Measurements from ENCODE around the gene PCDHA3. TPM values are rescaled to one million over a fixed set of nuclear protein-coding genes. Genes with fewer than 3 reads are reported as not detected.
"Not testable (repeated sequence)": the region's sequence is repeated elsewhere in the genome, so short reads cannot be mapped to it uniquely, and the experiment has no call there.

The PCDHA3 gene
- polyA plus RNA-seq, result under 1 TPM; 0.11 to 0.52 (median 0.12) TPM

DNA sequence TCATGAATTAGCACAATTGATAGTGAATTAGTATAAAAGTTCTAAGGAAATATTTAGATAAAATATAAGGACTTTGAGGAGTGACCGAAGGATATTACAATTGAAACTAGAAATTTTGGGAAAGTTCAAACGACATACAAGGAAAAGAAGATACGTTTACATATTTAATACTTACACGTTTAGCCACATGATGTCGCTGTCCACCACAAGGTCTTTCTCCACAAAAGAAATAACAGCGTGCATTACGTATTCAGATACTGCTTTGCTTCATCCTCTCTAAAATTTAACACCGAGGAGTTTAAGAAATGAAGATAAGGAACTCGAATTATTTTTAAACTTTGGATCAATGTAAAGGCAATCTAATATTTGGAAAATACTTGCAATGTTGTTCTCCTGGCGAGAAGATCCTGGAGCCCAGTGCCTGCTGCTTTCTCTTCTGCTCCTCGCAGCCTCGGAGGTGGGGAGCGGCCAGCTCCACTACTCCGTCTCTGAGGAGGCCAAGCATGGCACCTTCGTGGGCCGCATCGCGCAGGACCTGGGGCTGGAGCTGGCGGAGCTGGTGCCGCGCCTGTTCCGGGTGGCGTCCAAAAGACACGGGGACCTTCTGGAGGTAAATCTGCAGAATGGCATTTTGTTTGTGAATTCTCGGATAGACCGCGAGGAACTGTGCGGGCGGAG, at the start of gene PCDHA3:
Gene PCDHA3 (plus strand): TSS at position 242 of the 678 bp plus-strand sequence.
- WGBS, 3 donors, result 14 to 17% (median 14%) methylated on average over 29 of the region's 29 CpGs
- H3K27ac ChIP-seq (ENCODE audit: low read depth, low read length), result no peak within 1 kb of the TSS

DNA sequence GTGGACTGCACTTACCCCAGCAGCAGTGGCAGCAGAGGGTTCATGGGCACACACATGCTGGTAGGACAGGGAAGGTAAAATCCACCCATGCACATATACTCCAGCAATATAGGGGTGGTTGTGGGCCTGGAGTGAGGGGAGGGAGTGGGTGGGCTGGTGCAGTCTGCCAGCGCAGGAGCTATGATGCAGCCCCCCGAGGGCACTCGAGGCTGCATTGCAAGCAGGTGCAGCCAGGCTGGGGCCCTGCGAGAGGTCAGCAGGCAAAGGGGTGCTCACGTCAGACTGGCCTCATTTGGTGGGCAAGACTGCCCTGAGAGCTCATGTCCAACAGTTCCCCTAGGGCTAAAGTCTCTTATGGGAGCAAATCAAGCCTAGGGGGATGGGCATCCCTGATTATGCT, 47.3 kb upstream of the PCDHA3 start:
- WGBS, 3 donors, result 73 to 87% (median 85%) methylated on average over 5 of the region's 5 CpGs
- no peak overlapping the region for H3K27ac ChIP-seq (ENCODE audit: low read depth, low read length)

DNA sequence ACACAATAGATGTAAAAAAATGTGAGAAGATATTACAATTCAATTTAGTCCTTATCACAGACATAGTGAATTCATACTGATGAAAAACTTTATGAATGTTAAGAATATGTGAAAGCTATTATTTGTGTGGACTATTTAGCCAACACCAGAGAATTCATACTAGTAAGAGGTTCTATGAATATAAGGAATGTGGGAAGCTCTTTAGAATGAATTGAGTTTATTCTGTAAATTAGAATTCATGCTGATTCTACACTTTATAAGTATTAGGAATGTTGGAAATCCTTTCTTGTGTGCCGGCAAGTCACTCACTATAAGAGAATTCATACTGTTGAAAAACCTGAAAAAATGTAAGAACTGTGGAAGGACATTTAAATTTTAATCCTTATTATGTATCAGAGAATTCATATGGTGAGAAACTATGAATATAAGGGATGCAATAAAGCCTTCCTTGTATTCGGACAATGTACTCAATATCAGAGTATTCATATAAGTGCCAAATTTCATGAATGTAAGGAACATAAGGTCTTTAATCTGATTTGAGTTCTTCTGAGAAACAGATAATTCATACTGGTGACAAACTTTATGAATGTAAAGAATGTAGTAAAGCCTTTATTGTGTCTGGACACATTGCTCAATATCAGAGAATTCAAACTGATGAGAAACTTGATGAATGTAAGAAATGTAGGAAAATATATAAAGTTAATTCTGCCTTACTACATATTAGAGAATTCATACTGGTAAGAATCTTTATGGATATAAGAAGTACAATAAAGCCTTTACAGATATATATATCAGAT, 36.5 kb upstream of the PCDHA3 start:
- no peak overlapping the region for H3K27ac ChIP-seq (ENCODE audit: low read depth, low read length)
- WGBS, 3 donors, result 84% methylated on average over 2 of the region's 2 CpGs

DNA sequence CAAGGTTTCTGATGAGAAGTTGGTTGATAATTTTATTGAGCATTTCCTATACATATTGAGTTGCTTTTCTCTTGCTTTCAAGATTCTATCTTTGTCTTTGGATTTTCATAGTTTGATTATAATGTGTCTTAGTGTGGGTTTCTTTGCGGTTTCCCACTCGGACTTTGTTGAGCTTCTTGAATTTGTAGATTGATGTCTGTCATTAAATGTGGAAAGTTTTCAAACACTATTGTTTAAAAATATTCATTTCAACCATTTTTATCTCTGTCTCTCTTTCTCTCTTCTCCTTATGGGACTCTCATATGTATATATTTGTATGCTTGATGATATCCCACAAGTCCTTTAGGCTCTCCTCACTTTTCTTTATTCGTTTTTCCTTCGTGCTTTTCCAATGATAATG, 33.4 kb upstream of the PCDHA3 start:
- no peak overlapping the region for H3K27ac ChIP-seq (ENCODE audit: low read depth, low read length)
- 74 to 89% (median 87%) methylated on average over 4 of the region's 4 CpGs for WGBS, 3 donors

DNA sequence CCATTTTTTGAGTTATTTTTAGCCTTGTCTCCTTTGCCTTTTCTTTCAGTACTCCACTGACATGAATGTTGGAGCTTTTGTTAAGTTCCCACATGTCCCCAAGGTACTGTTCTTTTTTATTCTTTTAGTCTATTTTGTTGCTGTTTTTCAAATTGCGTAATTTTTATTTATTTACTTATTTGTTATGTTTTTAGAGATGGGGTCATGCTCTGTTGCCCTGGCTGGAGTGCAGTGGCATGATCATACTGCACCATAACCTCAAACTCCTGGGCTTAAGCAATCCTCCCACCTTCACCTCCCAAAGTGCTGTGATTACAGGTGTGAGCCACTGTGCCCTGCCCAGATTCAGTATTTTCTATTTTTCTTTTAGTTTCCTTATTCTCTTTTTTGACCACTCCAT, 20.3 kb upstream of the PCDHA3 start:
- no peak overlapping the region for H3K27ac ChIP-seq (ENCODE audit: low read depth, low read length)
- WGBS, 3 donors, result 79 to 88% (median 86%) methylated on average over 1 of the region's 1 CpG

DNA sequence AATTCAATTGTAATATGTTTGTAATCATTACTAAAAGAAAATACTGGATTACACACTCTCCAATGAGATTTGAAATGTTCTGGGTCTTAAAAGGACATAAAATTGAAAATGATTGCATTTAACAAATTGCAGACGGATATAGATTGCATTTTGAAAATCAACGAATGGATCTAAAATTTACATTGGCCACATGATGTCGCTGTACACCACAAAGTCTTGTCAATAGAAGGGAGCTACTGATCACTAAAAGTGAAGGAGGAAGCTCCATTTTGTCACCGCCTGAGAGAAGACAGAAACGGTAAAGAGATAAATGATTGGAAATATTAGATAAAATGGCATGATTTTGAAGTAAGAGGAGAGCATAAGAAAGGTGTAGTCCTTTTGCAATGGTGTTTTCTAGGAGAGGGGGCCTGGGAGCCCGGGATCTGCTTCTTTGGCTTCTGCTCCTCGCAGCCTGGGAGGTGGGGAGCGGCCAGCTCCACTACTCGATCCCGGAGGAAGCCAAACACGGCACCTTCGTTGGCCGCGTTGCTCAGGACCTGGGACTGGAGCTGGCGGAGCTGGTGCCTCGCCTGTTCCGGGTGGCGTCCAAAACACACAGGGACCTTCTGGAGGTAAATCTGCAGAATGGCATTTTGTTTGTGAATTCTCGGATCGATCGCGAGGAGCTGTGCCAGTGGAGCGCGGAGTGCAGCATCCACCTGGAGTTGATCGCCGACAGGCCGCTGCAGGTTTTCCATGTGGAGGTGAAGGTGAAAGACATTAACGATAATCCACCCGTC, 14.8 kb upstream of the PCDHA3 start, which contains the start of gene PCDHA1:
Gene PCDHA1 (plus strand): TSS at position 236 of the 782 bp plus-strand sequence.
- no peak within 1 kb of the TSS for H3K27ac ChIP-seq (ENCODE audit: low read depth, low read length)
- 15 to 20% (median 17%) methylated on average over 29 of the region's 29 CpGs for WGBS, 3 donors

DNA sequence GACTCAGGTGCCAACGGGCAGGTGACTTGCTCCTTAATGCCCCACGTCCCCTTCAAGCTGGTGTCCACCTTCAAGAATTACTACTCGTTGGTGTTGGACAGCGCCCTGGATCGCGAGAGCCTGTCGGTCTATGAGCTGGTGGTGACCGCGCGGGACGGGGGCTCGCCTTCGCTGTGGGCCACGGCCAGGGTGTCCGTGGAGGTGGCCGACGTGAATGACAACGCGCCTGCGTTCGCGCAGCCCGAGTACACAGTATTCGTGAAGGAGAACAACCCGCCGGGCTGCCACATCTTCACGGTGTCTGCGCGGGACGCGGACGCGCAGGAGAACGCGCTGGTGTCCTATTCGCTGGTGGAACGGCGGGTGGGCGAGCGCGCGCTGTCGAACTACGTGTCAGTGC, 13.4 kb upstream of the PCDHA3 start:
- not testable (repeated sequence) for H3K27ac ChIP-seq (ENCODE audit: low read depth, low read length)
- WGBS, 3 donors, result 29 to 37% (median 35%) methylated on average over 44 of the region's 44 CpGs

DNA sequence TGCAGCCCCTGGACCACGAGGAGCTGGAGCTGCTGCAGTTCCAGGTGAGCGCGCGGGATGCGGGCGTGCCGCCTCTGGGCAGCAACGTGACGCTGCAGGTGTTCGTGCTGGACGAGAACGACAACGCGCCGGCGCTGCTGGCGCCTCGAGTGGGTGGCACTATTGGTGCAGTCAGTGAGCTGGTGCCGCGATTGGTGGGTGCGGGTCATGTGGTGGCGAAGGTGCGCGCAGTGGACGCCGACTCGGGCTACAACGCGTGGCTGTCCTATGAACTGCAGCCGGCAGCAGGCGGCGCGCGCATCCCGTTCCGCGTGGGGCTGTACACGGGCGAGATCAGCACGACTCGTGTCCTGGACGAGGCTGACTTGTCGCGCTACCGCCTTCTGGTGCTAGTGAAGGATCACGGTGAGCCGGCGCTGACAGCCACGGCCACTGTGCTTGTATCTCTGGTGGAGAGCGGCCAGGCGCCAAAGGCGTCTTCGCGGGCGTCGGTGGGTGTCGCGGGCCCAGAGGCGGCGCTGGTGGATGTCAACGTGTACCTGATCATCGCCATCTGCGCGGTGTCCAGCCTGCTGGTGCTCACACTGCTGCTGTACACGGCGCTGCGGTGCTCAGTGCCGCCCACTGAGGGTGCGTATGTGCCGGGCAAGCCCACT, 12.9 kb upstream of the PCDHA3 start:
- WGBS, 3 donors, result 31 to 36% (median 34%) methylated on average over 67 to 70 of the region's 70 CpGs
- H3K27ac ChIP-seq (ENCODE audit: low read depth, low read length), result not testable (repeated sequence)

DNA sequence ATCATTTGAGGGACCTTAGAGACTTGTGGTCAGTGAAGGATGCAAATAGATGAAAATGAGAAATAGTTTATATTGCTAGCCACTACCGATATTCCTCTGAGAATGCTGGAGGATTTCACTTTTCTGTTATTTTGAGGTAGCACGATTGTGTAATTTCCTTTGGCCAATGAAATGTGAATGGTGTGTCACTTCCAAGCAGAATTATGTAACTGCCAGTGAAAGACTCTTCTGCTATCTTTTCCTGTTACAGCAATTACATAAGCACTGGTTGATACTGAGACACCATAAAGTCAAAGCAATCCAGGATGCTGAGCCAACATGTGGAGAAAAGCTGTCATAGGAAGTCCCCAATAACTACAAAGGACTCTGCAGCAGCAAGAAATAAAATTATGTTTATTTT, 9.8 kb upstream of the PCDHA3 start:
- H3K27ac ChIP-seq (ENCODE audit: low read depth, low read length), result no peak overlapping the region
- WGBS, 3 donors, result 20 to 45% (median 21%) methylated on average over 2 of the region's 2 CpGs

DNA sequence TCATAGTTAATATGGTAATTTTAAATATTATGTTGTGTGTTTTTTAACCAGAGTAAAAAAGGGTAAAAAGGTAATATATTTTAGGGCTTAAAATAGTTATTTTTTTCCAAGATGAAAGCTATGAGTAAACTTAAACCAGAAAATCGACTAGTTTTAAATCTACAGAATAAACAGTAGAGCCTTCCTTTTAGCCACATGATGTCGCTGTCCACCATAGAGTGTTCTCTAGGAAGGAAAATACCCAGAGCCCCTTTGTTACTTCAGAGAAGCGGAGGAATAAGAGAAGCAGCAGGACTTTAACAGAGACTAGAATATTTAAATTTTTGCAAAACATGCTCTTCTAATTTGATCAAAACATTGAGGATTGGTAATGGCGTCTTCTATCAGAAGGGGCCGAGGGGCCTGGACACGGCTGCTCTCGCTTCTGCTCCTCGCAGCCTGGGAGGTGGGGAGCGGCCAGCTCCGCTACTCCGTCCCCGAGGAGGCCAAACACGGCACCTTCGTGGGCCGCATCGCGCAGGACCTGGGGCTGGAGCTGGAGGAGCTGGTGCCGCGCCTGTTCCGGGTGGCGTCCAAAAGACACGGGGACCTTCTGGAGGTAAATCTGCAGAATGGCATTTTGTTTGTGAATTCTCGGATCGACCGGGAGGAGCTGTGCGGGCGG, 6.1 kb upstream of the PCDHA3 start, which contains the start of gene PCDHA2:
Gene PCDHA2 (plus strand): TSS at position 258 of the 664 bp plus-strand sequence.
- no peak within 1 kb of the TSS for H3K27ac ChIP-seq (ENCODE audit: low read depth, low read length)
- WGBS, 3 donors, result 17 to 22% (median 22%) methylated on average over 27 of the region's 27 CpGs

DNA sequence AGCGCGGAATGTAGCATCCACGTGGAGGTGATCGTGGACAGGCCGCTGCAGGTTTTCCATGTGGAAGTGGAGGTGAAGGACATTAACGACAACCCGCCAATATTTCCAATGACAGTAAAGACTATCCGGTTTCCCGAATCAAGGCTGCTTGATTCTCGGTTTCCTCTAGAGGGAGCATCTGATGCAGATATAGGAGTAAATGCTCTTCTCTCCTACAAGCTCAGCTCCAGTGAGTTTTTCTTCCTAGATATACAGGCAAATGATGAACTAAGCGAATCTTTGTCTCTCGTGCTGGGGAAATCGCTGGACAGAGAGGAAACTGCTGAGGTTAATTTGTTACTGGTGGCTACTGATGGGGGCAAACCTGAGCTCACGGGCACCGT, 5.6 kb upstream of the PCDHA3 start:
- 16 to 19% (median 18%) methylated on average over 15 of the region's 15 CpGs for WGBS, 3 donors
- no peak overlapping the region for H3K27ac ChIP-seq (ENCODE audit: low read depth, low read length)

DNA sequence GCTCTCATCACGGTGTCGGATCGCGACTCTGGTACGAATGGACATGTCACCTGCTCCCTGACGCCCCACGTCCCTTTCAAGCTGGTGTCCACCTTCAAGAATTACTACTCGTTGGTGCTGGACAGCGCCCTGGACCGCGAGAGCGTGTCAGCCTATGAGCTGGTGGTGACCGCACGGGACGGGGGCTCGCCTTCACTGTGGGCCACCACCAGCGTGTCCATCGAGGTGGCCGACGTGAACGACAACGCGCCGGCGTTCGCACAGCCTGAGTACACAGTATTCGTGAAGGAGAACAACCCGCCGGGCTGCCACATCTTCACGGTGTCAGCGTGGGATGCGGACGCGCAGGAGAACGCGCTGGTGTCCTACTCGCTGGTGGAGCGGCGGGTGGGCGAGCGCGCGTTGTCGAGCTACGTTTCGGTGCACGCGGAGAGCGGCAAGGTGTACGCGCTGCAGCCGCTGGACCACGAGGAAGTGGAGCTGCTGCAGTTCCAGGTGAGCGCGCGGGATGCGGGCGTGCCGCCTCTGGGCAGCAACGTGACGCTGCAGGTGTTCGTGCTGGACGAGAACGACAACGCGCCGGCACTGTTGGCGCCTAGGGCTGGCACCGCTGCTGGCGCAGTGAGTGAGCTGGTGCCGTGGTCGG, 4.7 kb upstream of the PCDHA3 start:
- WGBS, 3 donors, result 47 to 51% (median 51%) methylated on average over 66 to 72 of the region's 72 CpGs
- H3K27ac ChIP-seq (ENCODE audit: low read depth, low read length), result not testable (repeated sequence)

DNA sequence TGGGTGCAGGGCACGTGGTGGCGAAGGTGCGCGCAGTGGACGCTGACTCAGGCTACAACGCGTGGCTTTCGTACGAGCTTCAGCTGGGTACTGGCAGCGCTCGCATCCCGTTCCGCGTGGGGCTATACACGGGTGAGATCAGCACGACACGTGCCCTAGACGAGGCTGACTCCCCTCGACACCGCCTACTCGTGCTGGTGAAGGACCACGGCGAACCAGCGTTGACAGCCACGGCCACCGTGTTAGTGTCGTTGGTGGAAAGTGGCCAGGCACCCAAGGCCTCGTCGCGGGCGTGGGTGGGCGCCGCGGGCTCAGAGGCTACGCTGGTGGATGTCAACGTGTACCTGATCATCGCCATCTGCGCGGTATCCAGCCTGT, 4.2 kb upstream of the PCDHA3 start:
- H3K27ac ChIP-seq (ENCODE audit: low read depth, low read length), result no peak overlapping the region
- WGBS, 3 donors, result 49 to 55% (median 54%) methylated on average over 36 to 39 of the region's 39 CpGs

DNA sequence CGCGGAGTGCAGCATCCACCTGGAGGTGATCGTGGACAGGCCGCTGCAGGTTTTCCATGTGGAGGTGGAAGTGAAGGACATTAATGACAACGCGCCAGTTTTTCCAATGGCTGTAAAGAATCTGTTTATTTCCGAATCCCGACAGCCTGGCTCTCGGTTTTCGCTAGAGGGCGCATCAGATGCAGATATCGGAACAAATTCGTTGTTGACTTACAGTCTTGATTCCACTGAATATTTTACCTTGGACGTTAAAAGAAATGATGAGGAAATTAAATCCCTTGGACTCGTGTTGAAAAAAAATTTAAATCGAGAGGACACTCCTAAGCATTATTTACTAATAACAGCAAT, 611 bp downstream of the PCDHA3 start:
- 10 to 13% (median 11%) methylated on average over 16 of the region's 16 CpGs for WGBS, 3 donors
- no peak overlapping the region for H3K27ac ChIP-seq (ENCODE audit: low read depth, low read length)

DNA sequence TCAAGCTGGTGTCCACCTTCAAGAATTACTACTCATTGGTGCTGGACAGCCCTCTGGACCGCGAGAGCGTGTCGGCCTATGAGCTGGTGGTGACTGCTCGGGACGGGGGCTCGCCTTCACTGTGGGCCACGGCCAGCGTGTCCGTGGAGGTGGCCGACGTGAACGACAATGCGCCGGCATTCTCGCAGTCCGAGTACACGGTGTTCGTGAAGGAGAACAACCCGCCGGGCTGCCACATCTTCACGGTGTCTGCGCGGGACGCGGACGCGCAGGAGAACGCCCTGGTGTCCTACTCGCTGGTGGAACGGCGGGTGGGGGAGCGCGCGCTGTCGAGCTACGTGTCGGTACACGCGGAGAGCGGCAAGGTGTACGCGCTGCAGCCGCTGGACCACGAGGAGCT, 1.5 kb downstream of the PCDHA3 start:
- WGBS, 3 donors, result 42 to 45% (median 44%) methylated on average over 45 of the region's 45 CpGs
- not testable (repeated sequence) for H3K27ac ChIP-seq (ENCODE audit: low read depth, low read length)

DNA sequence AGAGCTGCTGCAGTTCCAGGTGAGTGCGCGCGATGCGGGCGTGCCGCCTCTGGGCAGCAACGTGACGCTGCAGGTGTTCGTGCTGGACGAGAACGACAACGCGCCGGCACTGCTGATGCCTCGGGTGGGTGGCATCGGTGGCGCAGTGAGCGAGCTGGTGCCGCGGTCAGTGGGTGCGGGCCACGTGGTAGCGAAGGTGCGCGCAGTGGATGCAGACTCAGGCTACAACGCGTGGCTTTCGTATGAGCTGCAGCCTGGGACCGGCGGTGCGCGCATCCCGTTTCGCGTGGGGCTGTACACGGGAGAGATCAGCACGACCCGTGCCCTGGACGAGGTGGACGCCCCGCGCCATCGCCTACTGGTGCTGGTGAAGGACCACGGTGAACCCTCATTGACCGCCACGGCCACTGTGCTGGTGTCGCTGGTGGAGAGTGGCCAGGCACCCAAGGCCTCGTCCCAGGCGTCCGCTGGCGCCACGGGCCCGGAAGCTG, 2.0 kb downstream of the PCDHA3 start:
- 36 to 43% (median 39%) methylated on average over 49 to 53 of the region's 53 CpGs for WGBS, 3 donors
- no peak overlapping the region for H3K27ac ChIP-seq (ENCODE audit: low read depth, low read length)
